ENCODE data around the gene UGCG. TPM values are rescaled to one million over a fixed set of nuclear protein-coding genes. Genes with fewer than 3 reads are reported as not detected.

UGCG gene
- total RNA-seq, 1 experiment from 2014 or later: 88.7 TPM

DNA sequence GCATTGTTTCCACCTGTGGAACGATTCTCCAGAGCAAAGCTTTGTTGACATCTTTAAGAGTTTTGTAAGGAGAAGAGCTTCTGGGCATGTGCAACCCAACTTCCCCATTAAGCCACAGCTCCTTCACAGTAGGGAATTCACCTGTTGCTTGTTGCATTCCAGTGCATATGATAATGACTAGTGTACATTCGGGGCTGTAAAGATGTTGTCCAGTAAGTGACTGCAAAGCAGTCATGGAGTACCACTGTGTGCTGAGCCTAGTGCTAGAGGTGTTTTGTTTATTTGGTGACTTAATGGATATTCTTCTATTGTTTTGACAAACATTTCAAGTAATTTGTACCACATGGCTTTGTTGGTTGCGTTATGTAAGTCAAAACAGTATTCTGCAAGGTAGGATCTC, 12.8 kb downstream of the UGCG start:
- peaks cover 10% of the 10 kb centered on the region; the same call in 1 of the 2 replicates for H3F3A ChIP-seq (ENCODE audit: insufficient read depth, low read depth)
- TF ChIP-seq, protein P1, sequence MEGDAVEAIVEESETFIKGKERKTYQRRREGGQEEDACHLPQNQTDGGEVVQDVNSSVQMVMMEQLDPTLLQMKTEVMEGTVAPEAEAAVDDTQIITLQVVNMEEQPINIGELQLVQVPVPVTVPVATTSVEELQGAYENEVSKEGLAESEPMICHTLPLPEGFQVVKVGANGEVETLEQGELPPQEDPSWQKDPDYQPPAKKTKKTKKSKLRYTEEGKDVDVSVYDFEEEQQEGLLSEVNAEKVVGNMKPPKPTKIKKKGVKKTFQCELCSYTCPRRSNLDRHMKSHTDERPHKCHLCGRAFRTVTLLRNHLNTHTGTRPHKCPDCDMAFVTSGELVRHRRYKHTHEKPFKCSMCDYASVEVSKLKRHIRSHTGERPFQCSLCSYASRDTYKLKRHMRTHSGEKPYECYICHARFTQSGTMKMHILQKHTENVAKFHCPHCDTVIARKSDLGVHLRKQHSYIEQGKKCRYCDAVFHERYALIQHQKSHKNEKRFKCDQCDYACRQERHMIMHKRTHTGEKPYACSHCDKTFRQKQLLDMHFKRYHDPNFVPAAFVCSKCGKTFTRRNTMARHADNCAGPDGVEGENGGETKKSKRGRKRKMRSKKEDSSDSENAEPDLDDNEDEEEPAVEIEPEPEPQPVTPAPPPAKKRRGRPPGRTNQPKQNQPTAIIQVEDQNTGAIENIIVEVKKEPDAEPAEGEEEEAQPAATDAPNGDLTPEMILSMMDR (conservative IDR thresholded peaks at IDR 0.05): no peak
- TF ChIP-seq EZH2 (IDR thresholded peaks at IDR 0.05; ENCODE audit: low read depth): no peak
- H4K20me1 ChIP-seq (ENCODE audit: insufficient read depth): peaks cover 63% of the 10 kb centered on the region
- H3K4me2 ChIP-seq: no peak overlapping the region
- peaks cover 14% of the 10 kb centered on the region; the same call in 1 of the 2 replicates for H3K36me3 ChIP-seq (ENCODE audit: low read depth)
- no peaks in the 10 kb centered on the region for H3K27me3 ChIP-seq (ENCODE audit: insufficient read depth, low read depth)
- DNase-seq: no peak
- no peaks in the 10 kb centered on the region for H3K9me2 ChIP-seq (ENCODE audit: insufficient read depth)
- intact Hi-C loops (cut with micrococcal nuclease; ENCODE audit: unreplicated experiment): no loop called here
- CTCF ChIA-PET: no interaction called here
- BruUV-seq (replicated peaks): no TSS peak
- H3K4me3 ChIP-seq: no peak overlapping the region
- H3K4me1 ChIP-seq (replicated peaks; ENCODE audit: insufficient read depth): peaks cover 23% of the 10 kb centered on the region
- no peak overlapping the region for H2AFZ ChIP-seq
- POLR2A ChIA-PET (ENCODE audit: unreplicated experiment): interaction anchor here (0.7 kb wide), 1 partner anchor 310 kb away, joined by 3 read pairs; no protein-coding TSS in a partner anchor
- peaks cover 98% of the 10 kb centered on the region for H3K79me2 ChIP-seq (ENCODE audit: low read depth)
- H3K27ac ChIP-seq: 0 out of 2 replicates have a peak overlapping the region, but pooled peaks have one; percentile 12
- H3K9me3 ChIP-seq (ENCODE audit: insufficient read depth, low read depth): no peaks in the 10 kb centered on the region

- DNase-seq: no peak
- H3K4me1 ChIP-seq (replicated peaks; ENCODE audit: insufficient read depth): peaks cover 23% of the 10 kb centered on the region
- peaks cover 98% of the 10 kb centered on the region for H3K79me2 ChIP-seq (ENCODE audit: low read depth)
- intact Hi-C loops (cut with micrococcal nuclease; ENCODE audit: unreplicated experiment): no loop called here
- 0 out of 2 replicates have a peak overlapping the region, but pooled peaks have one; percentile 12 for H3K27ac ChIP-seq
- H3K9me3 ChIP-seq (ENCODE audit: insufficient read depth, low read depth): no peaks in the 10 kb centered on the region
- CTCF ChIA-PET: no interaction called here
- no TSS peak for BruUV-seq (replicated peaks)
- peaks cover 62% of the 10 kb centered on the region for H4K20me1 ChIP-seq (ENCODE audit: insufficient read depth)
- POLR2A ChIA-PET (ENCODE audit: unreplicated experiment): no interaction called here
- H3K27me3 ChIP-seq (ENCODE audit: insufficient read depth, low read depth): no peaks in the 10 kb centered on the region
- H3K4me2 ChIP-seq: no peak overlapping the region
- no peaks in the 10 kb centered on the region for H3K9me2 ChIP-seq (ENCODE audit: insufficient read depth)
- no peak overlapping the region for H2AFZ ChIP-seq
- peaks cover 19% of the 10 kb centered on the region for H3K36me3 ChIP-seq (ENCODE audit: low read depth)
- no peak overlapping the region for H3K4me3 ChIP-seq
- peaks cover 15% of the 10 kb centered on the region; the same call in 1 of the 2 replicates for H3F3A ChIP-seq (ENCODE audit: insufficient read depth, low read depth)
- TF ChIP-seq EZH2 (IDR thresholded peaks at IDR 0.05; ENCODE audit: low read depth): no peak
- TF ChIP-seq, protein P1 (conservative IDR thresholded peaks at IDR 0.05): no peak
Observed at GRCh38 chr9:111910428-111910827, 13.8 kb downstream of the UGCG start.

- Histone ChIP-seq H3K79me2 (ENCODE audit: low read depth) (peaks cover 97% of the 10 kb centered on the region), H3K9me3 (ENCODE audit: insufficient read depth, low read depth) (no peaks in the 10 kb centered on the region), H3K4me2 (no peak overlapping the region), H3K4me3 (no peak overlapping the region), H3K4me1 (replicated peaks; ENCODE audit: insufficient read depth) (peaks cover 12% of the 10 kb centered on the region), H3K36me3 (ENCODE audit: low read depth) (peaks cover 17% of the 10 kb centered on the region), H4K20me1 (ENCODE audit: insufficient read depth) (peaks cover 54% of the 10 kb centered on the region), H3F3A (ENCODE audit: insufficient read depth, low read depth) (peaks cover 15% of the 10 kb centered on the region), H3K27ac (no peak overlapping the region), H3K9me2 (ENCODE audit: insufficient read depth) (no peaks in the 10 kb centered on the region), H2AFZ (no peak overlapping the region), H3K27me3 (ENCODE audit: insufficient read depth, low read depth) (no peaks in the 10 kb centered on the region)
- DNase-seq: no peak
- no TSS peak for BruUV-seq (replicated peaks)
- POLR2A ChIA-PET (ENCODE audit: unreplicated experiment): no interaction called here
- CTCF ChIA-PET: no interaction called here
- TF ChIP-seq, protein P1 (conservative IDR thresholded peaks at IDR 0.05): no peak
- no peak for TF ChIP-seq EZH2 (IDR thresholded peaks at IDR 0.05; ENCODE audit: low read depth)
- intact Hi-C loops (cut with micrococcal nuclease; ENCODE audit: unreplicated experiment): no loop called here
Observed at GRCh38 chr9:111913159-111913558, 16.5 kb downstream of the UGCG start.

Data from PC-9 (cell line).